Neural cell (in vitro differentiated cells): Measurements from ENCODE around the gene EEF1AKMT3. TPM values are rescaled to one million over a fixed set of nuclear protein-coding genes. Genes with fewer than 3 reads are reported as not detected.

Experiments
- H2AFZ ChIP-seq: fragments of 200-600, 300-800 bp; sonication (generic), shearing (Covaris generic); 2 replicates; pipeline ENCODE4 v1.6.0; 2014; ENCODE audit warnings: low read depth, mild to moderate bottlenecking, antibody characterized with exemption, low read length, moderate library complexity
- H3F3A ChIP-seq: fragments of 200-600 bp; shearing (Covaris generic); 2 replicates; pipeline ENCODE4 v1.6.1; 2016; ENCODE audit warnings: mild to moderate bottlenecking, moderate library complexity, mixed read lengths, antibody characterized with exemption, low read length; ENCODE audit not compliant: insufficient read depth, poor library complexity, severe bottlenecking
- H3K27ac ChIP-seq: fragments of 200-600, 300-800 bp; sonication (generic), shearing (Covaris generic); 2 replicates; pipeline ENCODE4 v1.5.1; 2014; ENCODE audit warnings: mild to moderate bottlenecking, low read length, moderate library complexity
- H3K27me3 ChIP-seq: fragments of 300-800, 200-600 bp; sonication (generic), shearing (Covaris generic); 2 replicates; pipeline ENCODE4 v1.6.0; 2014; ENCODE audit warnings: mild to moderate bottlenecking, low read depth, low read length, moderate library complexity; ENCODE audit not compliant: insufficient read depth
- H3K36me3 ChIP-seq: fragments of 300-800, 200-600 bp; sonication (generic), shearing (Covaris generic); 2 replicates; pipeline ENCODE4 v1.5.1; 2014; ENCODE audit warnings: mild to moderate bottlenecking, antibody characterized with exemption, low read length, moderate library complexity; ENCODE audit not compliant: insufficient read depth
- H3K4me2 ChIP-seq: fragments of 300-800, 200-600 bp; sonication (generic), shearing (Covaris generic); 2 replicates; pipeline ENCODE4 v1.6.0; 2014; ENCODE audit warnings: mild to moderate bottlenecking, low read length
- H3K4me3 ChIP-seq: fragments of 300-800, 200-600 bp; sonication (generic), shearing (Covaris generic); 2 replicates; pipeline ENCODE4 v1.5.1; 2014; ENCODE audit warnings: mild to moderate bottlenecking, low read length, moderate library complexity
- H3K79me2 ChIP-seq: fragments of 200-600 bp; shearing (Covaris generic); replicated peaks from 2 replicates; pipeline ENCODE4 v1.6.0; 2014; ENCODE audit warnings: mild to moderate bottlenecking, low read length, moderate library complexity; ENCODE audit not compliant: insufficient read depth
- H3K9ac ChIP-seq: fragments of 300-800, 200-600 bp; sonication (generic), shearing (Covaris generic); 2 replicates; pipeline ENCODE4 v1.6.1; 2016; ENCODE audit warnings: mild to moderate bottlenecking, low read length, mixed read lengths
- H3K9me2 ChIP-seq: fragments of 200-600 bp; shearing (Covaris generic); 2 replicates; pipeline ENCODE4 v1.6.1; 2016; ENCODE audit warnings: mild to moderate bottlenecking, low read length, mixed read lengths; ENCODE audit not compliant: insufficient read depth
- H3K9me3 ChIP-seq: fragments of 200-600, 300-800 bp; sonication (generic), shearing (Covaris generic); 2 replicates; pipeline ENCODE4 v1.6.1; 2016; ENCODE audit warnings: mild to moderate bottlenecking, mixed run types, low read length, moderate library complexity, mixed read lengths
- H4K20me1 ChIP-seq: fragments of 200-600 bp; shearing (Covaris generic); 2 replicates; pipeline ENCODE4 v1.6.1; 2016; ENCODE audit warnings: mild to moderate bottlenecking, mixed run types; ENCODE audit not compliant: insufficient read depth
- EP300 ChIP-seq: fragments of 450-650 bp; conservative IDR thresholded peaks from 2 replicates; pipeline ENCODE4 v1.6.1; 2014; ENCODE audit warnings: antibody characterized with exemption, mild to moderate bottlenecking, moderate library complexity; ENCODE audit not compliant: poor library complexity, severe bottlenecking
- EZH2 ChIP-seq: fragments of 200-600, 300-800 bp; shearing (Covaris generic), sonication (generic); IDR thresholded peaks from 2 replicates; pipeline ENCODE4 v1.6.1; 2014; ENCODE audit warnings: antibody characterized with exemption, low read length, borderline replicate concordance, mild to moderate bottlenecking; ENCODE audit not compliant: insufficient read depth, poor library complexity, severe bottlenecking
- MXI1 ChIP-seq: fragments of 450-650 bp; conservative IDR thresholded peaks from 2 replicates; pipeline ENCODE4 v1.6.1; 2014; ENCODE audit warnings: antibody characterized with exemption, mild to moderate bottlenecking; ENCODE audit not compliant: poor library complexity, severe bottlenecking
- POLR2AphosphoS5 ChIP-seq: IDR thresholded peaks from 2 replicates; pipeline ENCODE4 v1.6.1; 2012
- RAD21 ChIP-seq: fragments of 450-650 bp; conservative IDR thresholded peaks from 2 replicates; pipeline ENCODE4 v1.6.1; 2014; ENCODE audit warnings: antibody characterized with exemption, mild to moderate bottlenecking, moderate library complexity
- SMC3 ChIP-seq: fragments of 450-650 bp; conservative IDR thresholded peaks from 2 replicates; pipeline ENCODE4 v1.6.1; 2014; ENCODE audit warnings: antibody characterized with exemption, mild to moderate bottlenecking, moderate library complexity; ENCODE audit not compliant: poor library complexity
- TAF1 ChIP-seq: IDR thresholded peaks from 2 replicates; pipeline ENCODE4 v1.6.1; 2012; ENCODE audit warnings: low read depth
- polyA plus RNA-seq: library from polyadenylated mRNA; depleted of rRNA; stranded (reverse); fragments of >200 nt; gene quantifications from 2 replicates; pipeline ENCODE4 v1.2.3, GENCODE V29; 2014
- TF ChIP-seq, protein P1 (sequence below): IDR thresholded peaks from 2 replicates; pipeline ENCODE4 v1.6.1; 2012; ENCODE audit warnings: borderline replicate concordance
- TF ChIP-seq, protein P2 (sequence below): fragments of 450-650 bp; IDR thresholded peaks from 2 replicates; pipeline ENCODE4 v1.5.1; 2014; ENCODE audit warnings: antibody characterized with exemption, mild to moderate bottlenecking, moderate library complexity; ENCODE audit not compliant: poor library complexity, severe bottlenecking

Gene EEF1AKMT3
- polyA plus RNA-seq, 1 donor from 2014 or later = 1.6 TPM

DNA sequence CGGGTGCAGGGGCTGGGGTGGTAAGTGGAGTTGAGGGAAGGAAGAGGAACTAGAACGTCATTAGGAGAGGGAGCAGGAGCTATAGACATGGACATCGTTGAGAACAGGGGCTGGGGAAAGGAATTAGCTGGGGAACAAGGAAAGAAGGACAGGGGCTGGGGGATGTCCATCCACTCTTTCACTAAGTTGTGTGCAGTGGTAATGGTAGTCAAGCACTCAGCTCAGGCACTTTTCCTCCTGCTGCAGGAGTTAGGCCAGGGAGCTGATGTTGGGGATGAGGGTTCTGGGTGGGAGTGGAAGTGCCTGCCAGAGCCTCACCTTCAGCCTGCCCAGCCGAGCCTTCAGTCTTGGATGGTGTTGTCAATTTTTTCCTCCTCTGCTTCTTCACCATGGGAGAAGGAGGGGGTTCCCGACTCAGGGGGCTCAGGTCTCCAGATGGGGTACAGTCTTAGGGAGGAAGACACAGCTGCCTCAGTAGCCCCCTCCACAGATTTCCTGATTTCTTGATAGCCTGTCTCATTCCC lies 43.0 kb upstream of the EEF1AKMT3 start:
- H3K9me2 ChIP-seq = no peaks in the 10 kb centered on the region
- no peak overlapping the region for H3K4me2 ChIP-seq
- no peaks in the 10 kb centered on the region for H3K9me3 ChIP-seq
- H3K79me2 ChIP-seq = no peaks in the 10 kb centered on the region
- peaks cover 58% of the 10 kb centered on the region for H3K27me3 ChIP-seq
- no peak overlapping the region for H3K4me3 ChIP-seq
- H3K36me3 ChIP-seq = peaks cover 16% of the 10 kb centered on the region
- no peaks in the 10 kb centered on the region for H4K20me1 ChIP-seq
- no peak overlapping the region for H2AFZ ChIP-seq
- H3F3A ChIP-seq = no peaks in the 10 kb centered on the region
- no peak for TF ChIP-seq TAF1
- no peak for TF ChIP-seq MXI1
- TF ChIP-seq, protein P1, sequence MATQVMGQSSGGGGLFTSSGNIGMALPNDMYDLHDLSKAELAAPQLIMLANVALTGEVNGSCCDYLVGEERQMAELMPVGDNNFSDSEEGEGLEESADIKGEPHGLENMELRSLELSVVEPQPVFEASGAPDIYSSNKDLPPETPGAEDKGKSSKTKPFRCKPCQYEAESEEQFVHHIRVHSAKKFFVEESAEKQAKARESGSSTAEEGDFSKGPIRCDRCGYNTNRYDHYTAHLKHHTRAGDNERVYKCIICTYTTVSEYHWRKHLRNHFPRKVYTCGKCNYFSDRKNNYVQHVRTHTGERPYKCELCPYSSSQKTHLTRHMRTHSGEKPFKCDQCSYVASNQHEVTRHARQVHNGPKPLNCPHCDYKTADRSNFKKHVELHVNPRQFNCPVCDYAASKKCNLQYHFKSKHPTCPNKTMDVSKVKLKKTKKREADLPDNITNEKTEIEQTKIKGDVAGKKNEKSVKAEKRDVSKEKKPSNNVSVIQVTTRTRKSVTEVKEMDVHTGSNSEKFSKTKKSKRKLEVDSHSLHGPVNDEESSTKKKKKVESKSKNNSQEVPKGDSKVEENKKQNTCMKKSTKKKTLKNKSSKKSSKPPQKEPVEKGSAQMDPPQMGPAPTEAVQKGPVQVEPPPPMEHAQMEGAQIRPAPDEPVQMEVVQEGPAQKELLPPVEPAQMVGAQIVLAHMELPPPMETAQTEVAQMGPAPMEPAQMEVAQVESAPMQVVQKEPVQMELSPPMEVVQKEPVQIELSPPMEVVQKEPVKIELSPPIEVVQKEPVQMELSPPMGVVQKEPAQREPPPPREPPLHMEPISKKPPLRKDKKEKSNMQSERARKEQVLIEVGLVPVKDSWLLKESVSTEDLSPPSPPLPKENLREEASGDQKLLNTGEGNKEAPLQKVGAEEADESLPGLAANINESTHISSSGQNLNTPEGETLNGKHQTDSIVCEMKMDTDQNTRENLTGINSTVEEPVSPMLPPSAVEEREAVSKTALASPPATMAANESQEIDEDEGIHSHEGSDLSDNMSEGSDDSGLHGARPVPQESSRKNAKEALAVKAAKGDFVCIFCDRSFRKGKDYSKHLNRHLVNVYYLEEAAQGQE = no peak
- TF ChIP-seq EZH2 = no peak
- TF ChIP-seq SMC3 = no peak
- TF ChIP-seq EP300 = no peak
- TF ChIP-seq RAD21 = no peak
- no peak for TF ChIP-seq POLR2AphosphoS5
- TF ChIP-seq, protein P2, sequence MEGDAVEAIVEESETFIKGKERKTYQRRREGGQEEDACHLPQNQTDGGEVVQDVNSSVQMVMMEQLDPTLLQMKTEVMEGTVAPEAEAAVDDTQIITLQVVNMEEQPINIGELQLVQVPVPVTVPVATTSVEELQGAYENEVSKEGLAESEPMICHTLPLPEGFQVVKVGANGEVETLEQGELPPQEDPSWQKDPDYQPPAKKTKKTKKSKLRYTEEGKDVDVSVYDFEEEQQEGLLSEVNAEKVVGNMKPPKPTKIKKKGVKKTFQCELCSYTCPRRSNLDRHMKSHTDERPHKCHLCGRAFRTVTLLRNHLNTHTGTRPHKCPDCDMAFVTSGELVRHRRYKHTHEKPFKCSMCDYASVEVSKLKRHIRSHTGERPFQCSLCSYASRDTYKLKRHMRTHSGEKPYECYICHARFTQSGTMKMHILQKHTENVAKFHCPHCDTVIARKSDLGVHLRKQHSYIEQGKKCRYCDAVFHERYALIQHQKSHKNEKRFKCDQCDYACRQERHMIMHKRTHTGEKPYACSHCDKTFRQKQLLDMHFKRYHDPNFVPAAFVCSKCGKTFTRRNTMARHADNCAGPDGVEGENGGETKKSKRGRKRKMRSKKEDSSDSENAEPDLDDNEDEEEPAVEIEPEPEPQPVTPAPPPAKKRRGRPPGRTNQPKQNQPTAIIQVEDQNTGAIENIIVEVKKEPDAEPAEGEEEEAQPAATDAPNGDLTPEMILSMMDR = no peak
- H3K27ac ChIP-seq = no peak overlapping the region
- no peak overlapping the region for H3K9ac ChIP-seq

DNA sequence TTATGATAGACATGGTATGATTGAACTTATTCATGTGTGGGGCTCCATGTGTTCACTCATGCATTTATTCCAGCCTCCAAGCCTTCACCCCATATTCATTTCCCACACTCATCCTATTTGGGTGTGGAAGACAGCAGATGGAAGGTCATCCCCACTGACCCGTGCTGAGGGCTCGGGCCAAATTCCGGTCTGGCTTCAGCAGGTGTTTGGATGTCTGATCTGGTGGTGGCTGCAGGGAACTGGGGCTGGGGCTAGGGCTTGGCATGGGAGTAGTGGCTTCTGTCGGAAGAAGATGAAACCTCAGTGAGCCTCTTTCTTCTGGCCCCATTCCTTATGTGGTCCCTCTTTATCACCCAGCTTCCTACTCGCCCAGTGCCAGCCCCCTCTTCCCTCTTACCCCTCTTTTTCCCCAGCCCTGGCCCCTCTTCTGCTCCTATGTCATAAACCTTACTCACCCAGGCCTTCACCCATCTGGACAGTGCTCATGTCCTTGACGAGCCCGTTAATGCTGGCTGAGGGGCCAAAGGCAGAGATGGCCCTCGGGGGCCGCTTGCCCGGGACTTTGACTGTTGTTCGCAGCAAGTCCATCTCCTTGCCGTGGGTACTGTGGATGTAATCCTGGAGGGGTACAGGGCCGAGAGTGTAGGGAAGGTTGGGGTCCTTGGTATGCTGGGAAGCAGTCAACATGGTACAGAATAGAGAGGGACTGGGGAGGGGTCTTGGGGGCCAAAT lies 41.9 kb upstream of the EEF1AKMT3 start:
- Histone ChIP-seq H3K9me3 (no peaks in the 10 kb centered on the region), H3K9me2 (no peaks in the 10 kb centered on the region), H3K27ac (no peak overlapping the region), H4K20me1 (peaks cover 1% of the 10 kb centered on the region), H3K9ac (no peak overlapping the region), H3K4me3 (no peak overlapping the region), H3F3A (no peaks in the 10 kb centered on the region), H3K27me3 (peaks cover 68% of the 10 kb centered on the region), H2AFZ (no peak overlapping the region), H3K4me2 (no peak overlapping the region), H3K36me3 (peaks cover 20% of the 10 kb centered on the region), H3K79me2 (no peaks in the 10 kb centered on the region)
- TF ChIP-seq POLR2AphosphoS5 (no peak), MXI1 (no peak), RAD21 (no peak), SMC3 (no peak), EZH2 (no peak), TAF1 (no peak)
- TF ChIP-seq, protein P2 = no peak
